Measurements from ENCODE around the gene LFNG.

DNA sequence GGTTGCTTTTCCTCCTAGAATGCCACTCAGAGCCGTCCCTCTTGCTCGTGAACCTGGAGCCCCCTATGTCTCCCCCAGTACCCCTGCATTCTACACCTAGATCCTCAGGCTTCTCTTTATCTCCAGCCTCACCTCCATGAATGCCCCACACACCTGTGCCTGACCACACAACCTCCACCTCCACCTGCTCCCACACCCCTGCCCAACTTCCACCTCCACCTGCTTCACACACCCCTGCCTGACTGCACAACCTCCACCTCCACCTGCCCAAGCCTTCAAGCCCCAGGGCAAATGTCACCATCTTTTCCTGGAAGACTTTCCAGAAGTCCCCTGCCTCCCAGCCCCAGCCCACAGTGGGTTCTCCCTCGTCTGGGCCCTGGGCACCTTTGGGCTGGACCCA lies 6.9 kb upstream of the LFNG start:
- no peak for TF ChIP-seq EZH2phosphoT487 (IDR thresholded peaks at IDR 0.05)
- TF ChIP-seq CTCF (IDR thresholded peaks at IDR 0.05), result no peak
- TF ChIP-seq EZH2 (IDR thresholded peaks at IDR 0.05), result no peak

All from neural progenitor cell (in vitro differentiated cells).